Right forelimb (tissue), 1 donor: ENCODE measurements around the gene KRTAP20-3.

Experiments used
- DNase-seq: peaks from one replicate; pipeline ENCODE4 v3.0.0-alpha.2; 2018

The KRTAP20-3 gene

DNA sequence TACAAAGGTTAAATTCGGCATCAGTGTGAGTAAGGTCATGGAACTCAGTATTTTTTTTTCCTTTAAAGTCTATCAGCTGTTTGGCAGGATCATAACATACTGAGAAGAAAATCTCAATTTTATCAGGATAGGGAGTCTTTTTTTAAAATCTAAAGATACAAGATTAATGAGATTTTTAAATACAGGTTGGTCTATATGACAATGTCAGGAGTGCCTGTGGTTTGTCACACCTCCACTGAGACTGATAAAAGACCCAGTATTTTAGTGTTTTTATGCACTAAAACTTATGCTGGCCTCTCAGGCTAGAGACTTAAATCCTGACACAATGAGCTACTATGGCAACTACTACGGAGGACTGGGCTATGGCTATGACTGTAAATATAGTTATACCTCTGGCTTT lies at the start of gene KRTAP20-3:
TSS of gene KRTAP20-3 (plus strand) at position 301 of the 400 bp plus-strand sequence.
- DNase-seq = no peak

GRCh38 chr21:30598802-30599201 lies 43.9 kb upstream of the KRTAP20-3 start, which contains the start of gene KRTAP6-2:
Gene KRTAP6-2, minus strand, starts transcription at chr21:30598902. Its CDS starts 28 bp downstream, at chr21:30598874.
- no peak for DNase-seq

DNA sequence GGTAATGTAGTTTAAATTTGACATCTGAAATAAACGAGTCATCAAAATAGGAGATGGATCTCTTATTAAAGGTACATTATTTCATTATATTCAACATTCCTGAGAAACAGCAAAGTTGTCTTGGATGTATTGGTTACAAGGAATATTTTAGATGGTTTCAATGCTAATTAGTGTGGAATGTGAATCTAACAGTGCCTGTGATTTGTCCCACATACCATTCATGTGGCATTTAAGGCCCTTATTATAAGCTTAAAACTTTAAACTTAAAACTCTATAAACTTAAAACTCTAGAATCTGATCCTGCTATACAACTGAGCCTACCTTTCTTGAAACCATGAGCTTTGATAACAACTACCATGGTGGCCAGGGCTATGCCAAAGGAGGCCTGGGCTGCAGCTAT lies 41.9 kb upstream of the KRTAP20-3 start, which contains the start of gene KRTAP22-1:
TSS of gene KRTAP22-1 (plus strand) at position 301 of the 400 bp plus-strand sequence.
- DNase-seq = no peak

DNA sequence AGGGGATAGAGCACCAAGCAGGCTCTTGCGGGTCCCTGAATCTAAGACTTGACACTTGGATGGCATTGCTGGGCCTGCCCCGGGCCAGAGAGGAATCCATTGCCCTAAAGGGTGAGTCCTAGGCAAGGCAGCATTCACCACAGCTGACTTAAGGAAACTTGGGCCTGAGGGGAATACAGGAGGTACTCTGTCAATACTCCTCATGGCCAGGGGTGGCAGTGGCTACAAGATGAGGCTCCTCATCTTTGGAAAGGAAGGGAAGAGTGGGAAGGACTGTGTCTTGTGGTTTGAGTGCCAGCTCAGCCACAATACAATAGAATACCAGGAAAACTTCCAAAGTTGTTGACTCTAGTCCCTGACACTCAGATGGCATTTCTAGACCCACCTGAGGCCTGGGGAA lies 36.7 kb upstream of the KRTAP20-3 start:
- DNase-seq = no peak

- DNase-seq = no peak
These were observed 30.5 kb upstream of the KRTAP20-3 start for GRCh38 chr21:30612132-30612531.

DNA sequence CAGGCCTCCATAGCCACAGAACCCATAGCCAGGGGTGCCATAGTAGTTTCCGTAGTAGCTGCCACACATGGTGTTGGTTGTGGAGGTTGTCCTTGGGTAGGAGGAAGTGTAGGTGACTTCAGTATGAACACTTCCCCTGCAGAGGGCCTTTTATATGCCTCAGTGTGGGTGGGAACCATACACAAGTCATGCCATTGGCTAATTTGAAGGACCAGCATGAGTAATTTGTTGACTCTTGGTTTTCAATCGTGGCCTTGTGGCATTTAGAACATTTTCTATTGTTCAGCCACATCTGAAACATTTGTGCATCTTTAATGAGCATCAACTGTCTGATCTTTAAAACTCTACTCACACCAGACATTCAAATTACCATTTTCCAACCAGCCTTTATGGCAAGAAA lies 28.8 kb upstream of the KRTAP20-3 start, which contains the start of gene KRTAP6-1:
TSS of gene KRTAP6-1 (minus strand) at position 95 of the 400 bp plus-strand sequence. CDS start at position 69, 26 bp downstream.
- no peak for DNase-seq

DNA sequence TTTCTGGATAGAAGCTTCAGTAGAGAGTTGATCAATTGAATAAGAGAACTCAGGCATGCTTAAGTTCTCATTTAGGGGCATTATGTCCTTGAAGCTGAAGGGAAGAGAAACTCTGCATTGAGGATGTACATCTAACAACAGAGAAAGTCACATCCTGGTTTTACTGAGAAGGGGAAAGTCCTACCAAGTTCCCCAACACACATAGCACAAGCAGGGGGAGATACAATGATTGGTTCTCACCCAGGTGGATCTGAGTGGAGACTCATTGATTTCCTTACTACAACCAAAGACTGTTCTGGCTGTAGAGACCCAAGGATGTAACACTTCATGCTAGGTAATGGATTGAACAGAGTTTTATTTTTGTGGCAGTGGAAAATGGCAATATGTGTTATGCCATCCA lies 27.5 kb upstream of the KRTAP20-3 start:
- DNase-seq = no peak

DNA sequence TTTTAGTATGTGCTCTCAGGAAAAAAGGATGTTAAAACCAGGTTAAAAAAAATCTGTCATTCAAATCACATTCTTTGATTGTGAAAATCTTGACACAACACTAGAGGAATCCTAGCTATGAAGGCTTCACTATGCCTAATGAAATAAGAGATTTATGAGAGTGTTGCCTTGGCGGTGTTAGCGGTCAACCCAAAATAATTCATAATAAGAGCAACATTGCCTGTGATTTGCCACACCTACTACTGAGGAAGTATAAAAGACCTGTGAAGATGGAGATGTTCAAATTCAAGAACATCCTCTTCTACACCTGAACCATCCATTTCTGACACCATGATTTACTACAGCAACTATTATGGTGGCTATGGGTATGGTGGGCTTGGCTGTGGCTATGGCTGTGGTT lies 26.5 kb upstream of the KRTAP20-3 start, which contains the start of gene KRTAP20-1:
TSS of gene KRTAP20-1 (plus strand) at position 301 of the 400 bp plus-strand sequence. CDS start at position 331, 30 bp downstream.
- no peak for DNase-seq

GRCh38 chr21:30620080-30620479 lies 22.6 kb upstream of the KRTAP20-3 start:
- no peak for DNase-seq

DNA sequence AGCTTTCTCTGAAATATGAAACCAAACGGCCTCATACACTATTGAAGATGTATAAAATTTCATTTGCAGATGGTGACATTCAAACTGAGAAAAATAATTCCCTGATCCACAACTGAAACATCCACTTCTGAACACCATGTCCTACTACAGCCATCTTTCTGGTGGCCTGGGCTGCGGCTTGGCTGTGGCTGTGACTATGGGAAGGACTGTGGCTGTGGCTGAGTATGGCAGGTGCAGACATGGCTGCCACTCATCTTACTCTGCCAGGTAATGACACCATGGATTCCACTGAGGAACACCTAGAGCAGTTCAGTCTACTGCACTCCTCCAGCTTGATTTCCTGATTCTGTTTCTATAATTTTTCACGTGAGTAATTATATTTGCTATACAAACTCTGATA lies 22.1 kb upstream of the KRTAP20-3 start, which contains the start of gene KRTAP20-4:
TSS of gene KRTAP20-4 (plus strand) at position 106 of the 400 bp plus-strand sequence.
- DNase-seq = no peak

- DNase-seq = no peak
These were observed 19.3 kb upstream of the KRTAP20-3 start for GRCh38 chr21:30623362-30623761.

GRCh38 chr21:30625449-30626165 lies 17.1 kb upstream of the KRTAP20-3 start:
- DNase-seq = no peak

DNA sequence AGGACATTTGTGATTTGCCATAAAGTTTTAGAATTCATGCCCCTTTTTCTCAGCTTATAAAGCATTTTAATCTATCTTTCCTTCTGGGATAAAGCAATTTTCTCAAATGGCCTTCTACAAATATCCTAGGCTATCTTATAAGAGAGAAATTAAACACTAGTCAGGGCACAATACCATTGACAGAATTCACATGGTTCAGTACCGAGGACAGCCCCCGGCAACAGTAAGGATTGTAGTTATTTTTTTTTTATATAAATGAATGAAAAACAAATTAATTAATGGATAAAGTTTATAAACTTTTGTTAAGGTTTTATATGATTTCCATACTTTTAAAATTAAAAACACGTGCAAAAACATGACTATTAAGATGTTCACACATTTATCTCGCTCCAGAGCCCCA lies 14.6 kb upstream of the KRTAP20-3 start:
- no peak for DNase-seq

DNA sequence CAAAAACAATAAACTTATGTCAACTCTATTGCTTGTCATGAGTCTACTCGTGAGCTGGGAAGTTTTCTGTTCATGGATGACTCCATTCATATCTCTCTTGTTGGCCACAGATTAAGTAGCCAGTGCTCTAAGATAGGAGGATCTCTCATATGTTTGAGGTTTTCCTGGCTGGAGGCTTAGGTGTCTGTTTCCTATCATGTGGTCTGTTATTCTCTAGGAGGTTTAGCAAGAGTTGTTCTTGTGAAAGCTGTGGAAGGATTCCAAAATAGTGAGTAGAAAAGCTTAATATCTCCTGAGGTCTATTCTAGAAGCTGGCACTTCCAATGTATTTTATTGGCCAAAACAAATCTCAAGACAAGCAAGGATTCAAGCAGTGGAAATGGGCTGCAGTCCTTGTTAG lies 13.5 kb upstream of the KRTAP20-3 start:
- no peak for DNase-seq

DNA sequence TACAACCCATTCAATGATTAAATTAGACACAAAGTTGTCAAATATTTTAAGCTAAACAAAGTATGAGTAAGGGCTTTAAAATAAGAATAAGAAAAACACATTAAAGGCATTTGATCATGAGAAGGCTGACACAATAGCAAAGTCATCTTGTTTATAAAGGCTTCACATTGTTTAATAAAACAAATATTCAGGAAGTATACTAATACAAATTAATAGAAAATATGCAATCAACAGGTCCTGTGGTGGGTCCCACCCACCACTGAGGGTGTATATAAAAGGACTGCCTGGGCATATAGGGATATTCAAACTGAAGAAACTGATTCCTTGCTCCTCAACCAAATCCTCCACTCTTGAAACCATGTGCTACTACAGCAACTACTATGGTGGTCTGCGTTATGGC lies 7.8 kb upstream of the KRTAP20-3 start, which contains the start of gene KRTAP20-2:
TSS of gene KRTAP20-2 (plus strand) at position 301 of the 400 bp plus-strand sequence. CDS start at position 359, 58 bp downstream.
- no peak for DNase-seq

DNA sequence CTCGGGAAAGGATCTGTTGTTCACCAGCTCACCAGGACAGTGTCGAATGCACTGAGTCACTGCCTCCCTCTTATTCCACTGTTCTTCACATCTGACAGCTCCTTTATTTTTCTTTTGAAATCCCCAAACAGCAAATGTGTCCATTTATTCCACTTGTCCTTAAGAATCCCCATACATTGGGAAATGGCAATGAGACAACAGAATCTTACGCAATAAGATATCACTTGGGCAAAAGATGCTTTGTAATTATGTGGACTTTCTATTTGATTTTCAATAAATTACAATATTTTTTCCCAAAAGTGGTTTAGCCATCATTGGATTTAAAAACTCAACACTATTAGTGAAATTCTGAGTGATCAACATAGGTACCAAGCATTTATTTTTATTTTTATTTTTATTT lies 4.0 kb upstream of the KRTAP20-3 start:
- no peak for DNase-seq

DNA sequence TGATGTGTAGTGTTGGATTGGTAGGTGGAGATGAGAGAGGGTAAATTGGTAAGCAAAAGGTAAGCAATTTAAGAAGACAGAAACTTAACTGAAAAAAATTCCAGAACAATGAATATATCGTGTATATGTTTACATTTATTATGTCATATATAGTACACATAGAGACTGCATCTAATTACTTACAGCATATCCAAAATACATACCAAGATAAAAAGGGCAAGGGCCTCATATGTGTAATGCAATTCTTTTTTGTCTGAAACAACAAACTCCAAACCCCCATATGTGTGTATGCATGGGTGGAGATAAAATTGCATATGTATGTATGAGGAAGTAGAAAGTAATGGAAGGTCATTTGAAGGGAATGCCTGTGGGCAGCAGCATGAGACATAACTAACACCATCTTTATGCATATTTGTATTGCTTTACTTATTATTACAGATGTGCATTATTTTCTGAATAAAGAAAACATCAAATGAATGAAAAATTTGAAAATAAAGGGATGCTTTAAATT lies 4.3 kb downstream of the KRTAP20-3 start:
- DNase-seq = no peak

DNA sequence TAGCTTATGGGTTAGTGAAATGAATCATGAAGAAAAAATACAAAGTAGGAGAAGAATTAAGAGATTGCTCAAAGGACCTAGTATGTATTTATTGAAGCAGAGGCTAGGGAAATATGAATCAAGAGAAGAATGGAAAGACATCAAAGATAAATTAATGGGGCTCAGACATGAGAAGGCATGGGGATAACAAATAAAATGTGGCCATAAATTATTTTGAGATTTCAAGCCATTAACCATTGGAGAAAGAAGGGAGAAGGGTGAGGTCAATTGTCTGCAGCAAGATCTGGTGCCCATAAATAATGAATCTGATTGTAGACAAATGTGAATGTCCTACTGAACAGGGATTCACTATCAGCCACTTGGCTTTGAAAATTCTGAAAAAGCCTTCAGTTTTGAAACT lies 10.2 kb downstream of the KRTAP20-3 start:
- DNase-seq = no peak

GRCh38 chr21:30668776-30669175 lies 26.1 kb downstream of the KRTAP20-3 start:
- no peak for DNase-seq

DNA sequence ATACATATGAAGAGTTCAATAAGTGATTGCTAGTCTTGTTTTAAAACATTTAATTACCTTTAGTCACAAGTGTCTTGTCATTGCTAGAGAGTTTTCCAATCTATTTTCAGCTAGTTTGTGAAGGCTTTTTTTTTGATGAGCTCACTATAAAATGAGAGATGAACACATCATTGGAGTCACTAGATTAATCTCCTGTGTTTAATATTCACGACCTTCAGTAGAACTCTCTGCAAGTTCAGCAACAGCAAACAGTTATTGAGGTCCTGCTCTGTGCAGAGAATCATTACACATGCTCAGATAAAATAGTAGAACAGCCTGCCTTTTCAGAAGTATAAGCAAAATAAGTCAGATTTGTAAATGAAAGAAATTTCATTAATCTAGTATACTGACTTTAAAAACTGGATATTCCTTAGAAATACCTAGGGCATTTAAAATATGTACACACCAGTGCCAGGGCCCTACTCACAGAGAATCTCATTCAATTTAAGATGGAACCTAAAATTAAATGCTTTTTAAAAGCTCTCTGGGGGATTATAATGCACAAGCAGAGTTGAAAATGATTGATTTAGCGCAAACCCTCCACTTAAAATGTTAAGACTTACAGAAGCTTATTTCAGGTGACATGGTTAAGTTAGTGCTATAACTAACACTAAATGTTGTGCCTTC lies 30.5 kb downstream of the KRTAP20-3 start:
- no peak for DNase-seq

GRCh38 chr21:30674312-30674711 lies 31.6 kb downstream of the KRTAP20-3 start:
- DNase-seq = no peak

DNA sequence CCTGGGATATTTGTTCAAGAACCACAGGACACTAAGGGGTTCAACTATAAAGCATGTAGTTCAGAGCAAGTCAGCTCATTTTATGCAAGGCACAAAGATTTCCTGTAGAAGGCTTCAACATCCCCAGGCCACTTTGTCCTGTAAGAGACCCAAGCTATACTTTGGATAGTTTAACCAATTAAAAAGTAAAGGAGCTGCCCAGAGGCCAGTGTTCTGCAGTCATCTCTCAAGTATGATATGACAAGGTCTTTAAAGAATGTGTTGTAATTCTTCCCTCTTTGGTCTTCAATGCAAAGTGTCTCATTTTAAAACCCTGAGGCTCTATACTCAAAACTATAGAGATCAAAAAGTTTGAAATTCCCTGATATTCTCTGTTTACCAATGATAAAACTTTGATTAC lies 34.1 kb downstream of the KRTAP20-3 start:
- no peak for DNase-seq

DNA sequence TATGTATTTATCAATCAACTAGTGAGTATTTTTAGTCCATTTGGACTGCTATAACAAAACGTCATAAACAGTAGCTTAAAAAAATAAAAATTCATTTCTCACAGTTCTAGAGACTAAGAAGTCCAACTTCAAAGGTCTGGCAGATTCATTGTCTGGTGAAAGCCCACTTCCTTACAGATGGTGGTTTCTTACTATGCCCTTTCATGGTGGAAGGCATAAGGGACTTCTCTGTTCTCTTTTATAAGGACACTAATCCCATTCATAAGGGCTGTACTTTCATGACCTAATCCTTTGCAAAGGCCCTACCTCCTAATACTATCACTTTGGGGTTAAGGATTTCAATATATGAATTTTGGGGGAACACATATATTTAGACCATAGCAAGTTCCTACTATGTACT lies 37.9 kb downstream of the KRTAP20-3 start:
- no peak for DNase-seq

- DNase-seq = no peak
These were observed 41.8 kb downstream of the KRTAP20-3 start for GRCh38 chr21:30684506-30684905.
